ENCODE measurements around the gene OGFOD2. TPM values are rescaled to one million over a fixed set of nuclear protein-coding genes. Genes with fewer than 3 reads are reported as not detected.

OGFOD2 gene
- total RNA-seq, 1 experiment from 2014 or later, result 18.1 TPM

GRCh38 chr12:122951406-122951805 lies 23.6 kb upstream of the OGFOD2 start:
- DNase-seq (ENCODE audit: low spot score), result no peak

GRCh38 chr12:122951979-122952892 lies 22.8 kb upstream of the OGFOD2 start:
- peak; percentile 64 for DNase-seq (ENCODE audit: low spot score)

GRCh38 chr12:122955156-122955555 lies 19.9 kb upstream of the OGFOD2 start:
- no peak for DNase-seq (ENCODE audit: low spot score)

- no peak for DNase-seq (ENCODE audit: low spot score)
Observed at GRCh38 chr12:122956035-122956434, 19.0 kb upstream of the OGFOD2 start.

- DNase-seq (ENCODE audit: low spot score), result no peak
Observed at GRCh38 chr12:122958198-122958888, 16.7 kb upstream of the OGFOD2 start.

- no peak for DNase-seq (ENCODE audit: low spot score)
Observed at GRCh38 chr12:122959566-122960192, 15.4 kb upstream of the OGFOD2 start.

- no peak for DNase-seq (ENCODE audit: low spot score)
Observed at GRCh38 chr12:122960193-122960569, 14.9 kb upstream of the OGFOD2 start.

GRCh38 chr12:122961531-122962329 lies 13.3 kb upstream of the OGFOD2 start:
- no peak for DNase-seq (ENCODE audit: low spot score)

- DNase-seq (ENCODE audit: low spot score), result no peak
Observed at GRCh38 chr12:122963941-122964265, 11.1 kb upstream of the OGFOD2 start.

- DNase-seq (ENCODE audit: low spot score), result no peak
Observed at GRCh38 chr12:122964439-122965257, 10.4 kb upstream of the OGFOD2 start.

- no peak for DNase-seq (ENCODE audit: low spot score)
Observed at GRCh38 chr12:122965321-122965751, 9.7 kb upstream of the OGFOD2 start.

GRCh38 chr12:122965851-122966742 lies 8.9 kb upstream of the OGFOD2 start, which contains the start of gene ABCB9:
Gene ABCB9, minus strand, starts transcription at chr12:122966463. Its CDS starts 6,228 bp downstream, at chr12:122960235.
- DNase-seq (ENCODE audit: low spot score), result peak; percentile 84

GRCh38 chr12:122966743-122967550 lies 8.1 kb upstream of the OGFOD2 start:
- no peak for DNase-seq (ENCODE audit: low spot score)

GRCh38 chr12:122968104-122968503 lies 6.9 kb upstream of the OGFOD2 start:
- no peak for DNase-seq (ENCODE audit: low spot score)

- no peak for DNase-seq (ENCODE audit: low spot score)
Observed at GRCh38 chr12:122969676-122970075, 5.4 kb upstream of the OGFOD2 start.

- peak; percentile 96 for DNase-seq (ENCODE audit: low spot score)
Observed at GRCh38 chr12:122974274-122974891, 661 bp upstream of the OGFOD2 start.

GRCh38 chr12:122975790-122976647 lies 975 bp downstream of the OGFOD2 start:
- DNase-seq (ENCODE audit: low spot score), result no peak

- no peak for DNase-seq (ENCODE audit: low spot score)
Observed at GRCh38 chr12:122976648-122976975, 1.6 kb downstream of the OGFOD2 start.
